Loucy (cell line): ENCODE results near the gene KLF3.

ENCODE experiments used
- H2AFZ ChIP-seq: fragments of 200-600 bp; sonication (generic); 2 replicates; pipeline ENCODE4 v1.6.0; 2016; ENCODE audit warnings: antibody characterized with exemption, mild to moderate bottlenecking, low read length, moderate library complexity
- H3F3A ChIP-seq: fragments of 200-600 bp; 2 replicates; pipeline ENCODE4 v1.6.0; 2016; ENCODE audit warnings: antibody characterized with exemption, low read depth, mild to moderate bottlenecking
- H3K27me3 ChIP-seq: fragments of 200-600 bp; sonication (generic); 2 replicates; pipeline ENCODE4 v1.6.1; 2014; ENCODE audit warnings: low read length, mild to moderate bottlenecking; ENCODE audit not compliant: insufficient read depth, poor library complexity, severe bottlenecking
- H3K36me3 ChIP-seq: fragments of 200-600 bp; sonication (generic); 2 replicates; pipeline ENCODE4 v1.6.1; 2016; ENCODE audit warnings: low read length; ENCODE audit not compliant: insufficient read depth
- H3K4me1 ChIP-seq: fragments of 200-600 bp; sonication (generic); 2 replicates; pipeline ENCODE4 v1.5.1; 2014; ENCODE audit warnings: low read length, mild to moderate bottlenecking; ENCODE audit not compliant: insufficient read depth, poor library complexity, severe bottlenecking
- H3K4me2 ChIP-seq: fragments of 200-600 bp; sonication (generic); 2 replicates; pipeline ENCODE4 v1.6.0; 2014; ENCODE audit warnings: antibody characterized with exemption, low read length, low read depth, mild to moderate bottlenecking; ENCODE audit not compliant: poor library complexity, severe bottlenecking
- H3K4me3 ChIP-seq: fragments of 200-600 bp; sonication (generic); 2 replicates; pipeline ENCODE4 v1.5.1; 2014; ENCODE audit warnings: low read length, mild to moderate bottlenecking, mixed read lengths; ENCODE audit not compliant: poor library complexity, severe bottlenecking
- H3K79me2 ChIP-seq: fragments of 200-600 bp; sonication (generic); 2 replicates; pipeline ENCODE4 v1.6.1; 2014; ENCODE audit warnings: low read length; ENCODE audit not compliant: insufficient read depth
- H3K9ac ChIP-seq: fragments of 200-600 bp; sonication (generic); 2 replicates; pipeline ENCODE4 v1.6.0; 2014; ENCODE audit warnings: mild to moderate bottlenecking, low read depth, low read length, moderate library complexity; ENCODE audit not compliant: poor library complexity, severe bottlenecking
- H3K9me2 ChIP-seq: fragments of 200-600 bp; sonication (generic); replicated peaks from 2 replicates; pipeline ENCODE4 v1.6.1; 2016; ENCODE audit warnings: low read depth, low read length, mixed read lengths
- H3K9me3 ChIP-seq: fragments of 200-600 bp; sonication (generic); 2 replicates; pipeline ENCODE4 v1.6.1; 2014; ENCODE audit warnings: mild to moderate bottlenecking, antibody characterized with exemption, low read length, low read depth; ENCODE audit not compliant: insufficient read depth
- H4K20me1 ChIP-seq: fragments of 200-600 bp; sonication (generic); 2 replicates; pipeline ENCODE4 v1.6.0; 2014; ENCODE audit warnings: antibody characterized with exemption, low read length, mild to moderate bottlenecking; ENCODE audit not compliant: insufficient read depth, poor library complexity, severe bottlenecking
- CTCF ChIP-seq: fragments of 200-600 bp; sonication (generic); conservative IDR thresholded peaks from 2 replicates; pipeline ENCODE4 v1.5.1; 2014; ENCODE audit warnings: mild to moderate bottlenecking, antibody characterized with exemption, low read length
- EZH2phosphoT487 ChIP-seq: fragments of 200-600 bp; IDR thresholded peaks from 2 replicates; pipeline ENCODE4 v1.6.1; 2018; ENCODE audit warnings: antibody characterized with exemption, mild to moderate bottlenecking, moderate library complexity, borderline replicate concordance

Gene KLF3

GRCh38 chr4:38670939-38671591 lies 7.1 kb downstream of the KLF3 start:
- Histone ChIP-seq H3K4me2 (no peak overlapping the region), H4K20me1 (no peaks in the 10 kb centered on the region), H3K4me3 (no peak overlapping the region), H2AFZ (no peak overlapping the region), H3K4me1 (peaks cover 5% of the 10 kb centered on the region), H3K9ac (no peak overlapping the region), H3K9me3 (no peaks in the 10 kb centered on the region), H3K79me2 (no peaks in the 10 kb centered on the region), H3K27me3 (peaks cover 27% of the 10 kb centered on the region), H3F3A (peaks cover 3% of the 10 kb centered on the region; the same call in 1 of the 2 replicates), H3K9me2 (no peaks in the 10 kb centered on the region), H3K36me3 (no peaks in the 10 kb centered on the region)
- TF ChIP-seq EZH2phosphoT487 (no peak), CTCF (no peak)

GRCh38 chr4:38671592-38671940 lies 7.6 kb downstream of the KLF3 start:
- H3K79me2 ChIP-seq = no peaks in the 10 kb centered on the region
- H3F3A ChIP-seq = no peaks in the 10 kb centered on the region
- no peak overlapping the region for H3K9ac ChIP-seq
- no peak for TF ChIP-seq CTCF
- no peak for TF ChIP-seq EZH2phosphoT487
- no peak overlapping the region for H3K4me2 ChIP-seq
- H3K36me3 ChIP-seq = no peaks in the 10 kb centered on the region
- no peak overlapping the region for H3K4me3 ChIP-seq
- H3K9me3 ChIP-seq = no peaks in the 10 kb centered on the region
- no peak overlapping the region for H2AFZ ChIP-seq
- peaks cover 22% of the 10 kb centered on the region for H3K27me3 ChIP-seq
- H3K9me2 ChIP-seq = no peaks in the 10 kb centered on the region
- H3K4me1 ChIP-seq = peaks cover 5% of the 10 kb centered on the region
- H4K20me1 ChIP-seq = no peaks in the 10 kb centered on the region

- Histone ChIP-seq H3K4me1 (peaks cover 5% of the 10 kb centered on the region), H3K79me2 (no peaks in the 10 kb centered on the region), H3K9me2 (no peaks in the 10 kb centered on the region), H4K20me1 (no peaks in the 10 kb centered on the region), H3K4me2 (no peak overlapping the region), H3K36me3 (no peaks in the 10 kb centered on the region), H3F3A (no peaks in the 10 kb centered on the region), H2AFZ (no peak overlapping the region), H3K9ac (no peak overlapping the region), H3K9me3 (no peaks in the 10 kb centered on the region), H3K4me3 (no peak overlapping the region), H3K27me3 (peaks cover 17% of the 10 kb centered on the region)
- TF ChIP-seq CTCF (no peak), EZH2phosphoT487 (no peak)
These were observed 8.0 kb downstream of the KLF3 start for GRCh38 chr4:38672074-38672396.
